ENCODE measurements around the gene RFX3.

Gene RFX3

DNA sequence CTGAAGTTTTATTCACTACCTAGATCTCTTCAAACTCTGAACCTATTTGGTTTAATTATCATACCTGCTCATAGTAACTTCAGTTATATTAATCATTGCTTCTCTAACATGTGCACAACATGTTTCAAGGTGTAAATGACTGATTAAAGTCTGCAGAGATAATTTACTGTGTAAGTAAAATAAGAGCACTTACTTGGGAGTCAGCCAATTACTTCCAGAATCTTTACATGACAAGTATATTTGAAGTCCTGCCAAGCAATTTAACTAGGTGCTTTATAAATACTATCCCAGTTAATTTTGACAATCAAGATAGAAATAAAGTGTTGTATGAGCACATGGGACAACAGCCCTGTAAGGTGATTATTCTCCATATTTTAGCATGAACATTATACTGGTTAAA, 109.9 kb downstream of the RFX3 start:
- no peak overlapping the region for H3K4me3 ChIP-seq (ENCODE audit: low read depth, low read length)

DNA sequence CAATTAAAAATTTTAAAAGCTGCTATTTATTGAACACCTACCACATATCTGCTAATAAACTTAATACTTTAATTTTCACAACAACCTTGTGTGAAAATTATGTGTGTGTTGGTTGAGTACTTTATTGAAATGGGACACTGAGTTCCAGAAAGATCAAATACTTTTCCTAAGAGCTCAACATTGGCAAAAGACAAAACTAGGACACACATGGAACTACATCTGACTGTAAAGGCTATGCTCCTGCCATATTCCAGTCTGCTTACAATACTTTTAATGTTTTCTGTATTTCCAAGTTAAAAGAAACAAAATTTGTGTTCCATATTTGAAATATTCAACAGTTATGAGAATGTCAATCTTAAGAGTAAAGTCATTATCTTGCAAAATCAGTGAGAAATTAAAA, 111.8 kb downstream of the RFX3 start:
- TF ChIP-seq, protein P1, sequence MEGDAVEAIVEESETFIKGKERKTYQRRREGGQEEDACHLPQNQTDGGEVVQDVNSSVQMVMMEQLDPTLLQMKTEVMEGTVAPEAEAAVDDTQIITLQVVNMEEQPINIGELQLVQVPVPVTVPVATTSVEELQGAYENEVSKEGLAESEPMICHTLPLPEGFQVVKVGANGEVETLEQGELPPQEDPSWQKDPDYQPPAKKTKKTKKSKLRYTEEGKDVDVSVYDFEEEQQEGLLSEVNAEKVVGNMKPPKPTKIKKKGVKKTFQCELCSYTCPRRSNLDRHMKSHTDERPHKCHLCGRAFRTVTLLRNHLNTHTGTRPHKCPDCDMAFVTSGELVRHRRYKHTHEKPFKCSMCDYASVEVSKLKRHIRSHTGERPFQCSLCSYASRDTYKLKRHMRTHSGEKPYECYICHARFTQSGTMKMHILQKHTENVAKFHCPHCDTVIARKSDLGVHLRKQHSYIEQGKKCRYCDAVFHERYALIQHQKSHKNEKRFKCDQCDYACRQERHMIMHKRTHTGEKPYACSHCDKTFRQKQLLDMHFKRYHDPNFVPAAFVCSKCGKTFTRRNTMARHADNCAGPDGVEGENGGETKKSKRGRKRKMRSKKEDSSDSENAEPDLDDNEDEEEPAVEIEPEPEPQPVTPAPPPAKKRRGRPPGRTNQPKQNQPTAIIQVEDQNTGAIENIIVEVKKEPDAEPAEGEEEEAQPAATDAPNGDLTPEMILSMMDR (IDR thresholded peaks at IDR 0.05; ENCODE audit: borderline replicate concordance, insufficient read depth, low read depth, low read length), result no peak
- no peak overlapping the region for H3K4me3 ChIP-seq (ENCODE audit: low read depth, low read length)

More for the DNA sequence above, 109.9 kb downstream of the RFX3 start:
- TF ChIP-seq, protein P1 (IDR thresholded peaks at IDR 0.05; ENCODE audit: borderline replicate concordance, insufficient read depth, low read depth, low read length), result no peak

DNA sequence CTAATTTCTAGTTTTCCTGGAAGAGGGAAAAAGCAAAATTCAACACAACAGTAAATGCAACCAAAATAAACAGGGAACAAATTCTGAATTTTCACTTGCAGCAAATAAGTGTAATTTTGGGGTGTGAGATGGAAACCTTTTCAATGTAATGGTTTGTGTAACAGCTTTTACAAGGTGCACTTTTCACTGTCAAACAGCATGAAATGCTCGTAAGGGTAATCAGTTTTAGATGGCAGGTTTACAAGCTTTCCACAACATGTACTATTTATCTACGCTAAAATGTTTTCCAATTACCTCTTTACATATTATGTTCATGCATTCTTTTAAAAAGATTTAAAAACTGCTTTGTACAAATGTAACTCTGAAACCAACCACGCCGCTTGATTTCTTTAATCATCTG, 115.3 kb downstream of the RFX3 start:
- no peak overlapping the region for H3K4me3 ChIP-seq (ENCODE audit: low read depth, low read length)
- TF ChIP-seq, protein P1 (IDR thresholded peaks at IDR 0.05; ENCODE audit: borderline replicate concordance, insufficient read depth, low read depth, low read length), result no peak

DNA sequence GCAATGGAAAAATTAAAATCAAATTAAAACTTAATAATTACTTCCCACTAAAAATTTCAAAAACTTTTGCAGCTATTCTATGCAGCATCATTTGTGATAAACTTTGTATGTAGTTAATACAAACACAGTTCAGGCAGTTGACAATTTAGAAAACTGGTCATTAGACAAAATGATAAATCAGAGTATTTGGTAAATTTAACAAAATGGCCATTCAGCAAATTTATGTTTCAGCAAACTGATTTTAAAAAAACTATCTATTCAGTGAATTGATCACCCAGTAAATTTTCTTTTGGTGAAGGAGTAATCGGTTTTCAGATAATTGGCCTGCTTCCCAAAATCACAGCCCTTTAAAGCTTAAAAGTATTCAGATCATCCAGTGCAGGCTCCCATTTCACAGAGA, 116.3 kb downstream of the RFX3 start:
- H3K4me3 ChIP-seq (ENCODE audit: low read depth, low read length), result no peak overlapping the region
- TF ChIP-seq, protein P1 (IDR thresholded peaks at IDR 0.05; ENCODE audit: borderline replicate concordance, insufficient read depth, low read depth, low read length), result no peak

DNA sequence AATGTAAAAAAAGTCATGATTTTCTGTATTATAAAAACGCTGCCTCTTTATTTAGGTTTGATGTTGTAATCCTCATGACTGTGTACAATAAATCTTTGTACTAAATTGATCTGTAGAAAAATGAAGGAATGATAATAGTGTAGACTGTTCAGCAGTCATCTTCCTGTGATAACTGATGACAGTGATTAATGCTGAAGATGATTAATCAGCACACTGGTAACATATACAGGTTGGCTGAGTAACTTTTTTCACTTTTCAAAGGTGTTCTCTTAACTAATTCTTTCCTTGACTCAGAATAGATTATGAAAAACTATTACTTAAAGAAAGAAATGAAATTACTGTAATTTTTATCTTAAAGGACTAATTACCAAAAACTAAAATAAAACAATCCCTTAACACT, 122.5 kb downstream of the RFX3 start:
- TF ChIP-seq, protein P1 (IDR thresholded peaks at IDR 0.05; ENCODE audit: borderline replicate concordance, insufficient read depth, low read depth, low read length), result no peak

DNA sequence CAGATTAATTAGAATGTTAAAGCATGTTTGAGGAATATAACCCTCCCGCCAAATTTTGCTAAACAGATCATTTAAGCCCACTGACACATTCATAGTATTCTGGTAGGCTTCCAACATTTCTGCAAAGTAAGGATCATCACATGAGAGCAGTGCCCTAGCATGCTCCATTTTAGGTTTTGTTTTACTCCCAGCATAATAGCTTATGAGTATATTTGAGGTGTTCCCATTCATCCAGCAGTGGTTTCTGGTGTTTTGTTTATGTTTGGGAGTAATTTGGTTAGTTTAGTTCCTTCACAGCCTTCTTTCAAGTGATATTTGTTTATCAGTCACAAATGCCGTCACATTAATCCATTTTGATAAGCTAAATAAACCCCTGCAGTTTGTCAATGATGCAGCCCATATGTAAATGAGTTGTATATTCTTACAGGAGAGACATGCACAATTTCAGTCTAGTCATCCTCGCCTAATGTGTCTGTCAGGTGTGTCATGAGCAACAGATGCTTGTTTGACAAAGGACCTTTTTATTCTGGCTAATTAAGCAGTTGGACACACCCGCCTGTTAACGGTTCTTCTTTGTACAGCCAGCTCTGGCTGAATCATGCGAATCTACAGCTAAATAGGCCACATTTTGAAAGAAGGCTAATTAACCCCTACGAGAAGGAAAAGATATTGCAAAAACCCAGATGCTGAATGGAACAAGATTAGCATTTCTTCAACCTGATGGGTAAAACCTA, 124.4 kb downstream of the RFX3 start:
- TF ChIP-seq, protein P1 (IDR thresholded peaks at IDR 0.05; ENCODE audit: borderline replicate concordance, insufficient read depth, low read depth, low read length), result no peak

More for the DNA sequence above, 122.5 kb downstream of the RFX3 start:
- no peak overlapping the region for H3K4me3 ChIP-seq (ENCODE audit: low read depth, low read length)

DNA sequence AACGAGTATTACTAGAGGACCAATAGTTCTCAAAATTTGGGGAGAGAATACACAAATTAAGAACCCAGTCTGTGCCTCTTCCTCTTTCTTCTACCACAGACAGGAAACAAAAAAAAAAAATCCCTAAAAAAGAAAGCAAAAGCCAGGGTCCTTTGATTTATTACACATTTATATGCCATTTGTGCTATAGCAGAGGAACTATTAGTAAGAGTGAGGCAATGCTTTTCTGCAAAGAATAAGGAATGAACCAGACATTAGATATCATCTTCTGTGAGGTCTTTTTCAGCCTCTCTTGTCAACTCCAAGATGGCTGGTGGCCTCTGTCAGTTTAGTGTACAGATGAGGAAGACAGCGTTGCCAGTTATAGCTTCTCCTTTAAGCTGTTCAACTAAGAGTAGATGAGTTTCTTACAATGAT, 127.6 kb downstream of the RFX3 start:
- TF ChIP-seq, protein P1 (IDR thresholded peaks at IDR 0.05; ENCODE audit: borderline replicate concordance, insufficient read depth, low read depth, low read length), result no peak
- no peak overlapping the region for H3K4me3 ChIP-seq (ENCODE audit: low read depth, low read length)

More for the DNA sequence above, 124.4 kb downstream of the RFX3 start:
- no peak overlapping the region for H3K4me3 ChIP-seq (ENCODE audit: low read depth, low read length)

Measured in GM12875 (cell line).